HG03060 (cell line): ENCODE data around the gene STK17B.

ENCODE experiments used
- ATAC-seq: cut with Tn5 transposase; IDR thresholded peaks from one replicate; pipeline ENCODE4 v1.9.1; 2021; ENCODE audit warnings: low read depth, moderate number of reproducible peaks; ENCODE audit not compliant: unreplicated experiment

Gene STK17B

GRCh38 chr2:196186266-196186980, 15.0 kb upstream of the STK17B start:
- no peak for ATAC-seq

- no peak for ATAC-seq
Measured at GRCh38 chr2:196184921-196185320, 13.5 kb upstream of the STK17B start.

- ATAC-seq, result no peak
Measured at GRCh38 chr2:196183528-196184231, 12.3 kb upstream of the STK17B start.

- peak; percentile 3 for ATAC-seq
Measured at GRCh38 chr2:196183172-196183473, 11.7 kb upstream of the STK17B start.

- ATAC-seq, result peak; percentile 91
Measured at GRCh38 chr2:196182439-196183171, 11.2 kb upstream of the STK17B start.

GRCh38 chr2:196181484-196181883, 10.1 kb upstream of the STK17B start:
- ATAC-seq, result no peak

- ATAC-seq, result no peak
Measured at GRCh38 chr2:196177124-196177523, 5.7 kb upstream of the STK17B start.

- peak; percentile 68 for ATAC-seq
Measured at GRCh38 chr2:196176142-196176738, 4.9 kb upstream of the STK17B start.

- ATAC-seq, result no peak
Measured at GRCh38 chr2:196174404-196174803, 3.0 kb upstream of the STK17B start.

- no peak for ATAC-seq
Measured at GRCh38 chr2:196173505-196173904, 2.1 kb upstream of the STK17B start.

GRCh38 chr2:196172951-196173350, 1.6 kb upstream of the STK17B start:
- ATAC-seq, result no peak

- ATAC-seq, result no peak
Measured at GRCh38 chr2:196171946-196172345, 568 bp upstream of the STK17B start.

- ATAC-seq, result no peak
Measured at GRCh38 chr2:196170606-196171247, 651 bp downstream of the STK17B start.

GRCh38 chr2:196170213-196170605, 1.2 kb downstream of the STK17B start:
- ATAC-seq, result no peak

GRCh38 chr2:196169516-196169915, 1.9 kb downstream of the STK17B start:
- ATAC-seq, result no peak

- no peak for ATAC-seq
Measured at GRCh38 chr2:196168181-196168580, 3.2 kb downstream of the STK17B start.

GRCh38 chr2:196167666-196168065, 3.7 kb downstream of the STK17B start:
- no peak for ATAC-seq

GRCh38 chr2:196166876-196167275, 4.5 kb downstream of the STK17B start:
- no peak for ATAC-seq

GRCh38 chr2:196165016-196165415, 6.4 kb downstream of the STK17B start:
- no peak for ATAC-seq

GRCh38 chr2:196163285-196163684, 8.1 kb downstream of the STK17B start:
- no peak for ATAC-seq
